CD4-positive, alpha-beta T cell (primary cell): ENCODE results near the gene CEP170B. TPM values are rescaled to one million over a fixed set of nuclear protein-coding genes. Genes with fewer than 3 reads are reported as not detected.
A peak's percentile ranks its signal among the peaks of the same experiment; 100 is the strongest.

Experiments used
- ATAC-seq: fragments of 200-7000 bp; cut with Tn5 transposase; one replicate; pipeline ENCODE4 v1.10.0; 2022; ENCODE audit warnings: mild to moderate bottlenecking; ENCODE audit not compliant: poor library complexity
- CTCF ChIA-PET: fragments of 350-600 bp; sonication (Branson Sonifier 250); formaldehyde crosslinking; loops from one replicate; lab custom pipeline; 2021; ENCODE audit warnings: antibody characterized with exemption, inconsistent platforms; lab: Charles Lee
- POLR2A ChIA-PET: fragments of 350-600 bp; sonication (Branson Sonifier 250); formaldehyde crosslinking; loops from one replicate; lab custom pipeline; 2021; ENCODE audit warnings: antibody characterized with exemption, inconsistent platforms; lab: Charles Lee
- DNase-seq, 14 experiments: peaks; one replicate each; pipeline ENCODE4 v3.0.0-alpha.2; 2013 to 2020; ENCODE audit warnings: mixed read lengths in 2 of 14
- H3K27ac ChIP-seq, 2 donors: one replicate each; pipeline versions ENCODE4 v1.5.1 to v1.7.0; 2013; ENCODE audit warnings: low read length in 2 of 2, low read depth in 1 of 2, mild to moderate bottlenecking in 1 of 2
- H3K27me3 ChIP-seq, 2 experiments: 1 replicate in 1 of 2; 2 replicates in 1 of 2; pipeline versions ENCODE4 v1.6.1 to v1.7.0; 2013; ENCODE audit warnings: low read length in 2 of 2, control low read depth in 1 of 2, mild to moderate bottlenecking in 1 of 2, moderate library complexity in 1 of 2; ENCODE audit not compliant: insufficient read depth in 2 of 2, control insufficient read depth in 1 of 2
- H3K36me3 ChIP-seq: one replicate; pipeline ENCODE4 v1.6.1; 2013; ENCODE audit warnings: low read length, control low read depth; ENCODE audit not compliant: insufficient read depth
- H3K4me1 ChIP-seq: one replicate; pipeline ENCODE4 v1.6.1; 2013; ENCODE audit warnings: low read length, control low read depth; ENCODE audit not compliant: insufficient read depth
- H3K4me3 ChIP-seq: one replicate; pipeline ENCODE4 v1.5.1; 2013; ENCODE audit warnings: mild to moderate bottlenecking, low read length, moderate library complexity
- H3K9me3 ChIP-seq, 2 experiments: 1 replicate in 1 of 2; 2 replicates in 1 of 2; pipeline versions ENCODE4 v1.6.1 to v1.7.0; 2013; ENCODE audit warnings: low read length in 2 of 2, mild to moderate bottlenecking in 2 of 2, control low read depth in 1 of 2, moderate library complexity in 1 of 2; ENCODE audit not compliant: control insufficient read depth in 1 of 2, insufficient read depth in 1 of 2
- H3K27ac Mint-ChIP-seq: one replicate; pipeline ENCODE4 v1.8.0; 2020; ENCODE audit warnings: mixed read lengths
- H3K27me3 Mint-ChIP-seq: one replicate; pipeline ENCODE4 v1.8.0; 2021; ENCODE audit warnings: mixed read lengths
- H3K36me3 Mint-ChIP-seq: one replicate; pipeline ENCODE4 v1.8.0; 2021; ENCODE audit warnings: low read depth, mixed read lengths
- H3K4me1 Mint-ChIP-seq: one replicate; pipeline ENCODE4 v1.8.0; 2021; ENCODE audit warnings: low read depth, mixed read lengths
- H3K4me3 Mint-ChIP-seq: one replicate; pipeline ENCODE4 v1.8.0; 2020; ENCODE audit warnings: mild to moderate bottlenecking, mixed read lengths
- H3K9me3 Mint-ChIP-seq: one replicate; pipeline ENCODE4 v1.8.0; 2020; ENCODE audit warnings: mixed read lengths
- CTCF ChIP-seq: fragments of 200-600 bp; IDR thresholded peaks from one replicate; pipeline ENCODE4 v1.8.0; 2022; ENCODE audit warnings: antibody characterized with exemption, mild to moderate bottlenecking
- intact Hi-C, 2 experiments: fragments of 100-400 bp; cut with DNase I in 1 of 2; cut with micrococcal nuclease in 1 of 2; formaldehyde crosslinking; loops; one replicate each; pipeline versions ENCODE4 v1.15.1 to v1.9.0; 2023 to 2025; cut with DNase I, micrococcal nuclease
- total RNA-seq, 174 experiments: library from RNA in 2 of 174; stranded (reverse) in 2 of 174; gene quantifications; one replicate each; pipeline ENCODE4 v1.2.3 and lab custom pipeline; 2021 to 2026

CEP170B gene
- total RNA-seq, 2 experiments from 2014 or later = 4.4 to 4.7 TPM

GRCh38 chr14:104897330-104898194, 32.5 kb downstream of the CEP170B start:
- intact Hi-C loops = loop anchor here in 1 of 2 experiments (2.0 kb wide), 1 partner anchor 455 kb away; no protein-coding TSS in a partner anchor
- Mint-ChIP-seq H3K4me3 (no peak overlapping the region), H3K36me3 (no peaks in the 10 kb centered on the region)

GRCh38 chr14:104898195-104898558, 33.1 kb downstream of the CEP170B start:
- Histone ChIP-seq H3K9me3 (no peaks in the 10 kb centered on the region), H3K4me1 (no peaks in the 10 kb centered on the region), H3K4me3 (no peak overlapping the region), H3K27ac (no peak overlapping the region), H3K36me3 (no peaks in the 10 kb centered on the region), H3K27me3 (no peaks in the 10 kb centered on the region)
- peaks cover 1% of the 10 kb centered on the region for H3K27me3 Mint-ChIP-seq
- no peaks in the 10 kb centered on the region for H3K36me3 Mint-ChIP-seq
- H3K9me3 Mint-ChIP-seq = no peaks in the 10 kb centered on the region
- ATAC-seq (no peak), DNase-seq (peak in 1 of 14 experiments; percentile 5)
- ChIA-PET POLR2A (no interaction called here), CTCF (no interaction called here)
- no peak overlapping the region for H3K27ac Mint-ChIP-seq
- H3K4me1 Mint-ChIP-seq = peaks cover 4% of the 10 kb centered on the region
- TF ChIP-seq CTCF = no peak
- H3K4me3 Mint-ChIP-seq = no peak overlapping the region
- intact Hi-C loops = no loop called here

More at GRCh38 chr14:104897330-104898194, 32.5 kb downstream of the CEP170B start:
- H3K27me3 ChIP-seq = no peaks in the 10 kb centered on the region
- no peak overlapping the region for H3K27ac Mint-ChIP-seq
- H3K4me1 Mint-ChIP-seq = peaks cover 4% of the 10 kb centered on the region
- ChIA-PET POLR2A (no interaction called here), CTCF (no interaction called here)
- H3K36me3 ChIP-seq = no peaks in the 10 kb centered on the region
- no peak overlapping the region for H3K4me3 ChIP-seq
- peak in 1 of 14 experiments; percentile 27 for DNase-seq
- H3K27ac ChIP-seq = no peak overlapping the region
- no peaks in the 10 kb centered on the region for H3K4me1 ChIP-seq
- TF ChIP-seq CTCF = no peak
- no peaks in the 10 kb centered on the region for H3K9me3 Mint-ChIP-seq
- no peaks in the 10 kb centered on the region for H3K27me3 Mint-ChIP-seq
- H3K9me3 ChIP-seq = no peaks in the 10 kb centered on the region
- no peak for ATAC-seq

GRCh38 chr14:104898870-104899510, 33.9 kb downstream of the CEP170B start:
- H3K4me3 ChIP-seq = no peak overlapping the region
- DNase-seq = no peak
- Mint-ChIP-seq H3K4me1 (peaks cover 4% of the 10 kb centered on the region), H3K27ac (no peak overlapping the region), H3K4me3 (no peak overlapping the region), H3K27me3 (peaks cover 8% of the 10 kb centered on the region), H3K36me3 (no peaks in the 10 kb centered on the region), H3K9me3 (no peaks in the 10 kb centered on the region)
- H3K36me3 ChIP-seq = no peaks in the 10 kb centered on the region
- intact Hi-C loops = no loop called here
- H3K4me1 ChIP-seq = no peaks in the 10 kb centered on the region
- H3K27ac ChIP-seq = no peak overlapping the region
- ATAC-seq = no peak
- POLR2A ChIA-PET = no interaction called here
- no peak for TF ChIP-seq CTCF
- CTCF ChIA-PET = no interaction called here
- no peaks in the 10 kb centered on the region for H3K9me3 ChIP-seq
- no peaks in the 10 kb centered on the region for H3K27me3 ChIP-seq
